HG03565 (cell line): Measurements from ENCODE around the gene MOGAT2.
A peak's percentile ranks its signal among the peaks of the same experiment; 100 is the strongest.
"Not testable (repeated sequence)": the region's sequence is repeated elsewhere in the genome, so short reads cannot be mapped to it uniquely, and the experiment has no call there.

ENCODE experiments used
- ATAC-seq: cut with Tn5 transposase; IDR thresholded peaks from one replicate; pipeline ENCODE4 v1.9.1; 2021; ENCODE audit warnings: mild to moderate bottlenecking, moderate library complexity; ENCODE audit not compliant: unreplicated experiment

The MOGAT2 gene

GRCh38 chr11:75748729-75749273 lies 31.2 kb downstream of the MOGAT2 start:
- ATAC-seq, result not testable (repeated sequence)

GRCh38 chr11:75754933-75755332 lies 37.3 kb downstream of the MOGAT2 start:
- ATAC-seq, result not testable (repeated sequence)

- ATAC-seq, result no peak
Observed at GRCh38 chr11:75757651-75758050, 40.0 kb downstream of the MOGAT2 start.

GRCh38 chr11:75759832-75760231 lies 42.2 kb downstream of the MOGAT2 start:
- ATAC-seq, result no peak

GRCh38 chr11:75760243-75760642 lies 42.6 kb downstream of the MOGAT2 start:
- ATAC-seq, result no peak

GRCh38 chr11:75760710-75761493 lies 43.3 kb downstream of the MOGAT2 start:
- no peak for ATAC-seq

- ATAC-seq, result no peak
Observed at GRCh38 chr11:75762158-75762557, 44.5 kb downstream of the MOGAT2 start.

GRCh38 chr11:75762885-75763284 lies 45.2 kb downstream of the MOGAT2 start:
- ATAC-seq, result no peak

- ATAC-seq, result no peak
Observed at GRCh38 chr11:75763846-75764245, 46.2 kb downstream of the MOGAT2 start.

- ATAC-seq, result no peak
Observed at GRCh38 chr11:75765116-75765515, 47.5 kb downstream of the MOGAT2 start.

- ATAC-seq, result no peak
Observed at GRCh38 chr11:75766443-75767227, 49.0 kb downstream of the MOGAT2 start.

GRCh38 chr11:75767228-75767572 lies 49.6 kb downstream of the MOGAT2 start:
- ATAC-seq, result no peak

GRCh38 chr11:75767793-75768111 lies 50.1 kb downstream of the MOGAT2 start:
- ATAC-seq, result no peak

GRCh38 chr11:75768112-75768908 lies 50.7 kb downstream of the MOGAT2 start, which contains the start of gene DGAT2:
Gene DGAT2 (plus strand): TSS chr11:75768778. CDS start chr11:75768992, 214 bp downstream.
- ATAC-seq, result peak; percentile 70

- ATAC-seq, result no peak
Observed at GRCh38 chr11:75768909-75769771, 51.5 kb downstream of the MOGAT2 start.

- no peak for ATAC-seq
Observed at GRCh38 chr11:75770102-75770501, 52.5 kb downstream of the MOGAT2 start.

GRCh38 chr11:75771646-75772410 lies 54.2 kb downstream of the MOGAT2 start:
- no peak for ATAC-seq

GRCh38 chr11:75773595-75774353 lies 56.1 kb downstream of the MOGAT2 start:
- peak; percentile 78 for ATAC-seq

- no peak for ATAC-seq
Observed at GRCh38 chr11:75775056-75775455, 57.4 kb downstream of the MOGAT2 start.
